Activated effector memory CD4-positive, alpha-beta T cell treated with anti-CD3 and anti-CD28 coated beads, Interleukin-2, amount 50 U/mL, for 16 hours (primary cell): ENCODE measurements around the gene MOB2.
"Not testable (repeated sequence)": the region's sequence is repeated elsewhere in the genome, so short reads cannot be mapped to it uniquely, and the experiment has no call there.

Experiments
- DNase-seq: peaks from one replicate; pipeline ENCODE4 v3.0.0-alpha.2; 2020

Gene MOB2

DNA sequence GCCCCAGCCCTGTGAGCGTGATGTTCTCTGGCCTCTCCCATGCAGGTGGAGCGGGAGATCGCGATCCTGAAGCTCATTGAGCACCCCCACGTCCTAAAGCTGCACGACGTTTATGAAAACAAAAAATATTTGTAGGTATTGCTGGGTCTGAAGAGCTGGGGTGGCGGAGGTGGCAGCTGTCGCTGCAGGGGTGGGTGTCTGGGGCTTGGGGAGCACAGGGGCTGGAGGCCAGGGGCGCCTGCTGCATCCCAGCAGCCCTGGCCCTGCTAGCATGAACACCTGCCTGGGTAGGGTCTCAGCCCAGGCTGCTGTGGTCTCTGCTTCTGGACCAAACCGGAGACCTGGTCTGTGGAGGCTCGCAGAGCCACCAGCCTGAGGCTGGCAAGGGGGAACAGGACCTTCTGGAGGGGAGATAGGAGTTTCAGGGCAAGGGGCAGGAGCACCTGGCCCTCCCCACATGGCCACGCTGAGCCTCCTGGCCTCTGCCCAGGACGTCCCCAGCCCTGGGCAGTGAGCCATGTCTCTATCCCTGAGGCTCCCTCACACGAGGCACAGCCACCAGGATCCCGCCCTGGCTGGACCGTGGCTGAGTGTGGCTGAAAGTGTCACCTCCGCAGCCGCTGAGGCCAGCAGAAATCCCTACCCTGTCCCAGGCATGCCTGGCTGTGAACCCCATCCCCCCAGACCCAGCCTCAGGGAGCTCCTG, 48.2 kb downstream of the MOB2 start:
- no peak for DNase-seq

DNA sequence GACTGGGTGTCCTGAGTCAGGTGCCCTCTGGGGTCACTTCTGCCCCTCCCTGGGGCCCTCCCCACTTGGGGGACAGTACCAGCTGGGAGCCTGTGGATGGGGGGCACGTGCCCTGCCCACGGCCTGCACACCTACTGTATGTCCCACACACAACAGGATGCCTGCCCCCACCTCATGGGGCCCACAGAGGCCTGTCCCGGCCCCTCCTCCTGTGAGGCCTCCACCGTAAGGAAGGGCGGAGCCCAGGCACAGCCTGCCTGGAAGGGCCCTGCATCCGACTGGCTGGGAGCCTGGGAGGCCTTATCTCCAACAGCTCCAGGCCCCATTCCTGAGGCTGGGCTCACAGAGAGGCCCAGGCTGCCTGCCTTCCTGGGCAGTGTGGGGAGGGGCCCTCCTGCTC, 49.1 kb downstream of the MOB2 start:
- DNase-seq = no peak

DNA sequence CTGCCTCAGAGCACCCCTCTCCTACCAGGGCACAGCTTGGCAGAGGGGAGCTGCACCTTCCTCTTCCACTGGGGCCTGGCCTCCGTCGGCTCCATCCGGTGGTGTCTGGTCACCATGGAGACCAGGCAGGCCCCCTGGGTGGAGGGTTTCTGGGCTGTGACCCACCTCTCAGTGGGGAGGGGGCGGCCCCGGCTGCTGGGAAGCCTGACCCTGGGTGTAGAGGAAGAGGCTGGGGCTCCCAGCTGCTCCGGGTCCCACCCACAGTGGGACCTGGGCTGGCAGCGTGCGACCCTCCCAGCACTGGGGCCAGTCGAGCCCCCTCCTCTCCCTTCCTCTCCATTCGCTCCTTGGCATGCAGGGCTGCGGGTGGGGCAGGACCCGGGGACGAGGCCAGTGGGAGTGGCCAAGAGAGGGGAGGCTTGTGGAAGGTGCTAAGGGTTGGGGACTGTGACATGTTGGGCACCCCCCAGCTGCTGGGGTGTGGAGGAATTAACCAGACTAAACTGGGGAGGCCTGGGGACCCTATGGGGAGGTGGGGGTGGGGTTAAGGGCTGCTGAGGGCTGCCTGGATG, 50.0 kb downstream of the MOB2 start:
- no peak for DNase-seq

DNA sequence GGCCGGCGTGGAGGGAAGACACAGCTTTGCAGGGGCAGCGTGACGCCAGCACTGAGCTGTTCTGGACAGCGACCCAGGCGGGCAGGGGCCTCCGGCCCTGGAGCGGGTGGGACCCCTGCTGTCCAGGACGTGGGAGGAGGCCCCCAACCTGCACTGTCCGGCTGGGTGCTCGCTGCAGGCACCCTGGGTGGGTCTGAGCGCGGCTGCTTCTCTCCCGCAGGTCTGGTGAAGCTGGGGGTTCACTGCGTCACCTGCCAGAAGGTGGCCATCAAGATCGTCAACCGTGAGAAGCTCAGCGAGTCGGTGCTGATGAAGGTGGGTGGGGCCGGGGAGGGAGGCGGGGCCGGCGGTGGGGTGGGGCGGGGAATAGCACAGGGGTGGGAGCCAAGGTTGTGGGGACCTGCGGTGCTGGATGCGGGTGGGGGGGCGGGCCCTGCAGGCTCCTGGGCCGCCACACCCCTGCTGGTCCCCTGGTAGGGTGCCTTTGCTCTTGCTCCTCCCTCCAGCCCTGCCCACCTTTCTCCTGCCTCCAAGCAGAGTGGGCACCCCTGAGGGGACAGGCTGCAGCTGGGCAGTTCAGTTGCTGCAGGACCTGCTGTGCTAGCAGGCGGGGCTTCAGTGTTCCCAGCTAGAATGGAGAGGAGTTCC, 50.6 kb downstream of the MOB2 start:
- DNase-seq = no peak

DNA sequence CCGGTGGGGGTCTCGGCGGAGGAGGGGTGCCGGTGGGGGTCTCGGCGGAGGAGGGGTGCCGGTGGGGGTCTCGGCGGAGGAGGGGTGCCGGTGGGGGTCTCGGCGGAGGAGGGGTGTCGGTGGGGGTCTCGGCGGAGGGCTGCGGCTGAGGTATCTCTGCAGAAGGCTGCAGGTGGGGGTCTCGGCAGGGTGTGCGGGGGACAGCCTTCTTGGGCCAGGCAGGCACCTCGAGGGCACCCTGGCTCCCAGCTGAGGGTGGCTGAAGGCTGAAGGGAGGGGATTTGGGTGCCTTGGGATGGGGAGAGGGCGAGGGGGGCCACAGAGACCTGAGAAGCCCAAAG, 51.1 kb downstream of the MOB2 start:
- not testable (repeated sequence) for DNase-seq

DNA sequence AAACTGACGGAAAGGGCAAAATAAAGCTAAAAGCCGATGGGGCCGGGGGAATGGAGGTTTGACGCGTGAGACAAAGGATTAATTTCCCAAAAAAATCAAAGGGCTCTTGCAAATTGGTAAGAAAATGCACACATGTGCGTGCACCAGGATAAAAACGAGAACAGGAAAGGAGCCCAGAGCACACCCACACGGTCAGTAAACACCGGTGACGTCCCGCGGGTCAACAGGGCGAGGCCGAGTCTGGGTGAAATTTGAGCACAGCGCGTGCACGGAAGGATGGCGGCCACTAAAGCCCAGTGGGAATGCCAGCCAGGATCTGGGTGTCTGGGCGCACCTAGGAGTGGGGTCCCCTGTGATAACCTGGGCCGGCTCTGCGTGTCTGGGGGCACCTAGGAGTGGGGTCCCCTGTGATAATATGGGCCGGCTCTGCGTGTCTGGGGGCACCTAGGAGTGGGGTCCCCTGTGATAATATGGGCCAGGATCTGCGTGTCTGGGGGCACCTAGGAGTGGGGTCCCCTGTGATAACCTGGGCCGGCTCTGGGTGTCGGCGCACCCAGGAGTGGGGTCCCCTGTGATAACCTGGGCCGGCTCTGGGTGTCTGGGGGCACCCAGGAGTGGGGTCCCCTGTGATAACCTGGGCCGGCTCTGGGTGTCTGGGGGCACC, 52.5 kb downstream of the MOB2 start:
- no peak for DNase-seq

DNA sequence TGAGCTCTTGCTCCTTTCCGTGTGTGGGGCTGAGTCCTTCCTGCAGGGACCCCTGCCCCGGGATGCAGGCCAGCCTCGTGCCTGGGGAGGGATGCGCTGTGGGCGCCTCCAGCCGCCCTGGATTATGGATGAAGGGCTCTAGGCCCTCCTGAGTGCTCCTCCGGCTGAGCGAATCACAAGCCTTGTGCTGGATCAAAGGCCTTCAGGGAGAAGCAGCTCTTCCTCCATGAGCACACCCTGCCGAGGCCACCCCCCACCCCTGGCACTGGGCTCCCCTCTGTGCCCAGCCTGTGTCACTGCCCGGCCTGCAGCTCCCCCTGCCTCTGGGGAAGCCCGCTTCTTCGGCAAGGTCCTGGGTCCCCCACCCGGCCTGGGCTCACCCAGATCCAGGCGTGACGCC, 53.0 kb downstream of the MOB2 start:
- no peak for DNase-seq

DNA sequence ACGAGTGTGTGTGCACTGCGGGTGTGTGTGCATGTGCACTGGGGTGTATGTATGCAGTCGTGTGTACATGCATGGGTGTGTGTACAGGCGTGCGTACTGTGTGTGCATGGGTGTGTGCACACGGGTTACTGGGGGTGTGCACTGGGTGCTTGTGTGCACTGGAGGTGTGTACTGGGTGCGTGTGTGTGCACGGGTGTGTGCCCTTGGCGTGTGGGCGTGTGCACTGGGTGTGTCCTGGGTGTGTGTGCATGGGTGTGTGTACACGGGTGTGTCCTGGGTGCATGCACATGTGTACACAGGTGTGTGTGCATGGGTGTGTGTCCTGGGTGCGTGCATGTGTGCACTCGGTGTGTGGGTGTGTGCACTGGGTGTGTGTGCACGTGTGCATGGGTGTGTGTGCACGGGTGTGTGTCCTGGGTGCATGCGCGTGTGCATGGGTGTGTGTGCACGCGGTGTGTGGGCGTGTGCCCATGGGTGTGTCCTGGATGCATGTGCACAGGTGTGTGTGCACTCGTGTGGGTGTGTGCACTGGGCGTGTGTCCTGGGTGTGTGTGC, 57.7 kb downstream of the MOB2 start:
- DNase-seq = no peak

DNA sequence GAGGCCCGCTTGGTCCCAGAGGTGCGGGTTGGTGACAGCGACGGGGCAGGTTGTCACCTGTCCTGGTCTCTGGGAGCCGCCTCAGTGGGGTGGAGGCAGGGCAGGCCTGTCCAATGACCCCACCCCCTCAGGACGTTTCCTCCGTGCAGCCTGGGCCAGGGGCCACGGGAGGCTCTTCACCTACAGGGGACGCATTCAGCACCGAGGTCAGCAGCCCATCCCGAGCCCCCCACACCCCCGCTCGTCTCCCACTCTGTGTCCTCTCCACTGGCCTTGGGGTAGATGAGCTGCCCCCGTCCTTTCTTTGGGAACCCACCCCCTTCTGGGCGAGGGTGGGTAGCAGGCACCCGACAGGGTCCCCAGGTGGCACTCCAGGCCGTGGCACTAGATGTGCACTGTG, 61.1 kb downstream of the MOB2 start:
- no peak for DNase-seq

DNA sequence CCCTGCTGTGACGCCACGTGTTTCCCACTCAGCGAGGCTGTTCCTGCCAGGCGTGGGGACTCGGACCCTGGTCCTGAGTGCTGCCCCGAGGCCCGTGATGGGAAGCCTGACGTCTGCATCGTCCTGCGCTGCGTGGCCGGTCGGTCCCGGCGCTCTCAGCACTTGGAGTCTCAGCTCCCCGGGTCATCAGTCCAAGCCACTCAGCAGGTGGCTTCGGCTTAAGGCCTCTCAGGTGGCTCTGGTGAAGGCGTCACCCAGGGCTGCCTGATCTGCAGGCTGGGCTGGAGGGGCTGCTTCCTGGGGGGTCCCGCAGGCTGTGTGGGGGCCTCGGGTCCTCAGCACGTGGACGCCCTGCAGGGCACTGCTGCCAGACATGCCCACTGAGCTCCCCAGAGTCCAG, 61.6 kb downstream of the MOB2 start:
- no peak for DNase-seq

DNA sequence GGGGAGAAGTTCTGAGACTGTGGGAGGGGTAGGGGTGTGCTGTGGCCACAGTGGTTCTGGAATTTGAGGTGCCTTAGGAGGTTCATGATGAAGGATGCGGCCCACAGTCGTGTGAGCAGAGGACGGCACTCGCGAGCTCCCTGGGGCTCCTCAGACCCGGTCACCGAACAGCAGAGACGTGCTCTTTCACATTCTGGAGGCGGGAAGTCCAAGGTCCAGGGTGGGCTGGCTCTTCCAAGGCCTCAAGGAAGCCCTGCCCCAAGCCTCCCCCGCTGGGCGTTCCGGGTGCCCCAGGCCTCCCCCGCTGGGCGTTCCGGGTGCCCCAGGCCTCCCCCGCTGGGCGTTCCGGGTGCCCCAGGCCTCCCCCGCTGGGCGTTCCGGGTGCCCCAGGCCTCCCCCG, 63.2 kb downstream of the MOB2 start:
- DNase-seq = not testable (repeated sequence)

DNA sequence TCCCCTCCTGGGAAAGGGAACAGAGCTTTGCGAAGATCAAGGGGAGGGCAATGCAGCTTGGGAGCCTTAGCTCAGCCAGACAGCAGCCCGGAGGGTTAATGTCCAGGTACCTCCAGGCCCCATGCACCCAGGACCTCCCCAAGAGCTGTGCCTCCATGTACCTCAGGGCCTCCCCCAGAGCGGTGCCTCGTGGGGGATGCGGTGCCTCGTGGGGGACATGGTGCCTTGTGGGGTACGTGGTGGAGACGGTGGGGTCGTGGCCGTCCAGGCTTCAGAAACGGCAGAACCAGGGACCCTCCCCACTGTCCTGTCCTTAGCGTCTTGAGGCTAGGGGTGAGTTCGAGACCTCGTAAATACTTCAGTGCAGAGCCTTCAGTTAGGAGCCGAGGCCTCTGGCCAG, 63.6 kb downstream of the MOB2 start:
- no peak for DNase-seq

DNA sequence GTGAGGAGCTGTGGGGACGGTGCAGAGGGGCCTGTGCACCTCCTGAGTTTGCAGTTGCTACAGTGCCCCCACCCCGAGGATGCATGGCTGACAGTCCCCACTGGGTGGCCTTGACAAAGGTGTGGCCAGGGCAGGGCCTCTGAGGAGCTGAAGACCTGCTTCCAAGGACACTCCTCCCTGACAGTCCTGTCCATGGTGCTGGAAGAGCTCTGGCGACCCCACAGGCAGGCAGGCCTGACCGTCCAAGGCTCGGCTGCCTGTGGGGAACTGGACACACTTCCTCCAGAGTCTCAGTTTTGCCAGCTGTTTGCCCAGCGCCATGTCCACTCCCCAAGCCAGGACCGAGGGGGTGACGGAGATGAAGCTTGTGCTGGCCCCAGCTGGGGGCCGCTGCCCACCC, 64.1 kb downstream of the MOB2 start:
- DNase-seq = no peak

DNA sequence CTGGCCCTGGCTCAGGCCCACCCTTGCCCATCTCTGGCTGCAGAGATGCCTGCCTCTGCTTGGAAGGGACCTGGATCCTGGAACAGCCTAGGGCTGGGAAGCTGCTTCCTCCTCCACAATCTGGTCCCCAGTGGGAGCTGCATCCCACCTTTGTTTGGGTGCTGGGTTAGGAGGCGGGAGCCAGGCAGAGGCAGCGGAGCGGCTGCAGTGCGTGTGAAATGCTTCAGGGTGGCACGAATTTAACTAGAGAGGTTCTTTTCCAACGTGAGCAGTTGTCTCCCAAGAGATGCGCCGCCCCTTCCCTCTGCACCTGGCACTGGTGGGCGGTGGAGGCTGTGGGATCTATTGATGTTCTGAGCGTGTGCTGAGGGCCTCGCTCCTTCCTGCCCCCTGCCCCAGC, 65.3 kb downstream of the MOB2 start:
- no peak for DNase-seq

DNA sequence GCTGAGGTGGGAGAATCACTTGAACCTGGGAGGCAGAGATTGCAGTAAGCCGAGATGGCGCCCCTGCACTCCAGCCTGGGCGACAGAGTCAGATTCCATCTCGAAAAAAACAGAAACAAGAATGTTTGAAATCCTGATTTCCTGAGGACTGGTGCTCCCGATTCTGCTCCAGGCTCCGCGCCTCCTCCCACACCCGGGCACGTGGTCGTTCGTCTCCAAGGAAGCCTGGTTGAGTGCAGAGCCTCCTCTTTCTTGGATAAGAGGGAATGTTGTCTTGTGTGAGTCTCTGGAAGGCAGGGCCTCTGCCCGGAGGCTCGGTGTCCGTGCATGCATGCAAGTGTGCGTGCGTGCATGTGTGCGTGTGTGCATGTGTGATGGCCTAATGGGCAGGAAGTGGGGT, 66.8 kb downstream of the MOB2 start:
- DNase-seq = no peak
